DMS53 treated with DMSO at 0.1 percent for 48 hours (cell line): ENCODE measurements around the gene MSLN.
A peak's percentile ranks its signal among the peaks of the same experiment; 100 is the strongest.
"Not testable (repeated sequence)": the region's sequence is repeated elsewhere in the genome, so short reads cannot be mapped to it uniquely, and the experiment has no call there.

Experiments
- DNase-seq: peaks from one replicate; lab custom pipeline; 2025; ENCODE audit not compliant: unreplicated experiment; lab: John Stamatoyannopoulos, UW

The MSLN gene

DNA sequence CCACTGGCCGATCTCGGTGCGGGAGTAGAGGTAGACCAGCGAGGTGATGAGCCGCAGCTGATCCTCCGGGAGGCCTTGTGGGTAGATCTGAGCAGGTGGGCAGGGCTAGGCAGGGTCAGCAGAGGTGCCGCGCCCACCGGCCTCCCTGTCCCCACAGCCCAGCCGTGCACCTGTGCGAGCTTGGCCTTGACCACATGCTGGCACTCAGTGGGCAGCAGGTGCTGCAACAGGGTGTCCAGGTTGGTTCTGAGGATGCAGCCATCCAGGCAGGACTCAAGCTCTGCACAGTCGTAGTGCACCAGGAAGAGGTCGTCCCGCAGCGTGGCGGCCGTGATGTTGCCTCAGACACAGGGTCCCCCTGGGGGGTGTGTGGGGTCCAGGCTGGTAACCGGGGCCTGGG lies 12.4 kb downstream of the MSLN start:
- no peak for DNase-seq

GRCh38 chr16:774086-775001 lies 13.8 kb downstream of the MSLN start:
- peak; percentile 15 for DNase-seq

GRCh38 chr16:775236-775796 lies 14.8 kb downstream of the MSLN start:
- no peak for DNase-seq

GRCh38 chr16:776298-776697 lies 15.8 kb downstream of the MSLN start:
- DNase-seq: not testable (repeated sequence)

- DNase-seq: no peak
Measured at GRCh38 chr16:776824-777223, 16.3 kb downstream of the MSLN start.

- DNase-seq: peak; percentile 14
Measured at GRCh38 chr16:777826-778225, 17.3 kb downstream of the MSLN start.

GRCh38 chr16:778447-778846 lies 17.9 kb downstream of the MSLN start:
- no peak for DNase-seq

- DNase-seq: no peak
Measured at GRCh38 chr16:778909-779527, 18.5 kb downstream of the MSLN start.

GRCh38 chr16:779561-779960 lies 19.0 kb downstream of the MSLN start:
- no peak for DNase-seq

GRCh38 chr16:780296-780695 lies 19.8 kb downstream of the MSLN start:
- DNase-seq: no peak

GRCh38 chr16:781346-782010 lies 20.9 kb downstream of the MSLN start:
- DNase-seq: no peak

GRCh38 chr16:782258-782657 lies 21.7 kb downstream of the MSLN start:
- no peak for DNase-seq

GRCh38 chr16:782766-783403 lies 22.4 kb downstream of the MSLN start:
- DNase-seq: no peak

DNA sequence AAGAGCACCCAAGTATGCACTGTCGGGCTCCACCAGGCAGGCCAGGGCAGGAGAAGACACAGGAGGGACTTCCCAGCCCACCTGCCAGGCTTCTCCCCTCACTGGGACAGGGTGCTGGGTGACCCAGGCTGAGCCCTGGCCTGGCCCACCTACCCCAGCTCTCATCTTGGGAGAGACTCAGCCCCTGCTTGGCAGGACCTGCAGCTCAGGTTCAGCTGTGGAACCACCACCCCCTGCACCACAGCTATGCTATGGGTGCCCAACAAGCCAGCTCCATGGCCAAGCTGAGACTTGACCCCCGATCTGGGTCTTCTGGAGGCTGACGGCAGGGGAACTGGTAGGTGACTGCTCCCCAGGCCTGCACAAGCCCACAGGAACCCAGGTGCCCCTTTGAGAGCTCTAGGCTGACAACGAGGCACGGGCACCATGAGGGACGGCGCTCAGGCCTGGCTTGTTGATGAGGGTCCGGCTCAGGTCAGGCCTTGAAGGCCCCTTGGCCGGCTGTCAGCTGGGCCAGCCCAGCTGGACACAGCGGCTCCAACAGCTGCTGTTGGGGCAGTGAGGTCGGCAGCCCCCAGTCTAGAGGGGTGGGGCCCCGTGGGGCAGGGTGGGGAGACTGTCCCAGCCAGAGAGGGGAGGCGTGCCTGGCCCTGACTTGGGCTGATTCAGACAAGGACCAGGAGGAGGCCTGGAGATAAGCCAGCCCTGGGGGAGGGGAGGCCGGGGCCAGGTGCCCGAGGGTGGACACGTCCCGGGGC lies 23.0 kb downstream of the MSLN start:
- no peak for DNase-seq

DNA sequence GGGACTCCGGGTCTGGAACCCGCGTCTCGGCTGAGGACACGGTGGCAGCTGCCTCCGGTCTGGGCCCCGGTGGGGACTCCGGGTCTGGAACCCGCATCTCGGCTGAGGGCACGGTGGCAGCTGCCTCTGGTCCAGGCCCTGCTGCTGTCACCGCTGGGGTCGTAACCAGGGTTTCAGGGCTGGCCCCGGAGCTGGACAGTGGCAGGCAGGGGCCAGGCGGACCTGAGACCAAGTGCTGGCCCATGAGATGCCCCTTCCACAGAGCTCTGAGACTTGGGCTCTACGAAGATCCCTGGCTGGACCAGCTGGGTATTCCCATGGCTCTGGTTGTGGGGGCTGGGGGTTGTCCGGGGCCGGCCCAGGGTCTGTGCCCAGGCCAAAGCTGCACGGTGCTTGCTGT lies 23.9 kb downstream of the MSLN start:
- no peak for DNase-seq

DNA sequence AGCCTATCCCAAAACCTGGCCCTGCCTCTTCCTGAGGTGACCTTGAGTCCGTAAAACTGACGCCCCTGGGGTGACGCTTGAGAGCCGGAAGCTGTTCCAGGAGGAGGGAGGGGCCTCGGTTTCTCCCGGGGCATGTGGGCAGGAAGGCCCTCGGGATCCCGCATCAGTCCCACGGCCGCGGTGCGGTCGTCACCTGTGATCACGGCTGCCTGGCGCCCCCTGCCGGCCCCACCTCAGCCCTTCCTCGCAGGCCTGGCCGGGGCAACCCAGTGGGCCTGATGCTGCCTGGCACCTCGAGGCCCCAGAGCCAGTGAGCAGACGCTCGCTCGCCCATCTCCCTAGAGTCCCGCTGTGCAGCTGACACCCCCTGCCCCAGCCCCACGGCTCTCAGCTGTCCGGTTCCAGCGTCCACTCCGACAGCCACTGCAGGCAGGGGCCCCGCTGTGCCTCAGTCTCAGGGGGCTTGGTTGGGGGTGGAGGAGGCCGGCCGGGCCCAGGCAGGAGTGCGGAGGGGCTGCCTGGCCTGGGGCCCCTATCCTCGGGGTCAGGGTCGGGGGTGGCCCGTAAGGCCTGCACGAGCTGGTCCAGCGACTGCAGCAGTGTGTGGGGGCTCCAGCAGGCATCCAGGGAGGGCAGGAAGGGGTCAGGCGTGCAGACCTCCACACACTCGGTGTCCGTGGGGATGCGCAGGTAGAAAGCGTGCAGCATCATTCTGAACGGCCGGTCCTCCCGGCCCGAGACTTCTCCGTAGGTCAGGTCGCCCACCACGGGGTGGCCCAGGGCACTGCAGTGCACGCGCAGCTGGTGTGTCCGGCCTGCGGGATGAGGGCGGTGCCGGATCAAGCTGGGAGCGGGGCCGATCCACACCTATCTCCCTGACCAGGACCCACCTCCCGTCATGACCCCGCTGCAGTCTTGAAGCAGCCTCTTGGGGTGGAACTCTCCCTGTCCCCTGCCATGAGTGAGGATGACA lies 25.3 kb downstream of the MSLN start:
- peak; percentile 52 for DNase-seq

GRCh38 chr16:787321-787966 lies 26.9 kb downstream of the MSLN start:
- no peak for DNase-seq

GRCh38 chr16:787978-788398 lies 27.5 kb downstream of the MSLN start, which contains the start of gene RPUSD1:
RPUSD1 (minus strand) TSS chr16:788381; CDS start chr16:787737, 644 bp downstream.
- no peak for DNase-seq
